ENCODE measurements around the gene PRKCE. TPM values are rescaled to one million over a fixed set of nuclear protein-coding genes. Genes with fewer than 3 reads are reported as not detected.

The PRKCE gene
- total and polyA plus RNA-seq, 2 of the 8 experiments (the other 6 are each of a cell fraction or from before 2014, with no cell fraction given), result 0.54 to 2.1 TPM

DNA sequence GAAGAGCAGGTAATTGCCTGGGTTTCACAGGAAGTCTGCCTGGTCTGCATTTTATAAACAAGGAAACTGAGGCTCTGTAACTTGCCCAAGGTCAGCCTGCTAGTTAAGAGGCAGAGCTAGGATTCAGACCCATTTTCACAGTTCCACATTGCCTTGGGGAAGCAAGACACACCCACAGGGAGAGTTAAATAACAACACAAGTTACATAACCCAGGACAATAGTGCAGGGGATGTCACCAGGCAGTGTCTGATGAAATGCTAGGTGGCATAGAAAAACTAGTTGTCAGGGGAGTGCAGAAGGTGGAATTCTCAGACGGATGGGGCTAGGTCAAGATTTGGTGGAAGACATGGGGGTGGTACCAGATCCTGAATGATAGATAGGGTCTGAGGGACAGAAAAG is 69.7 kb downstream of the PRKCE start:
- Histone ChIP-seq H3K18ac (ENCODE audit: extremely low read depth, low read length) (no peak overlapping the region), H3K4me1 (replicated peaks in 1 of 4; ENCODE audit: control insufficient read depth in 3 of 4, insufficient read depth in 4 of 4, low read length in 3 of 4) (no peaks in the 10 kb centered on the region), H4K5ac (ENCODE audit: insufficient read length, low read depth, low read length) (no peak overlapping the region), H3K23ac (ENCODE audit: insufficient read length) (no peak overlapping the region), H2BK12ac (ENCODE audit: low read depth, low read length) (no peak overlapping the region), H3K4me3 (ENCODE audit: extremely low read depth in 1 of 4, insufficient read depth in 2 of 4, low read depth in 3 of 4, low read length in 4 of 4) (no peak overlapping the region), H4K8ac (ENCODE audit: extremely low read depth, insufficient read depth, low read length) (no peak overlapping the region), H4K20me1 (replicated peaks in 1 of 2; ENCODE audit: control insufficient read depth in 1 of 2, insufficient read depth in 2 of 2, low read length in 2 of 2) (no peaks in the 10 kb centered on the region), H2BK120ac (replicated peaks; ENCODE audit: low read depth, low read length) (no peak overlapping the region), H3K14ac (ENCODE audit: insufficient read length) (no peak overlapping the region), H3K27me3 (replicated peaks in 1 of 4; ENCODE audit: control insufficient read depth in 3 of 4, extremely low read depth in 1 of 4, insufficient read depth in 3 of 4, low read length in 3 of 4) (no peaks in the 10 kb centered on the region), H2BK5ac (ENCODE audit: low read depth, low read length) (no peak overlapping the region), H3K36me3 (ENCODE audit: control insufficient read depth in 2 of 4, insufficient read depth in 4 of 4, low read length in 3 of 4) (no peaks in the 10 kb centered on the region), H3K4ac (replicated peaks; ENCODE audit: insufficient read length, low read depth, low read length) (no peak overlapping the region), H3K9ac (replicated peaks in 1 of 4; ENCODE audit: extremely low read depth in 1 of 4, low read depth in 3 of 4, low read length in 3 of 4) (no peak overlapping the region), H2AFZ (ENCODE audit: low read length) (no peak overlapping the region), H3K79me2 (ENCODE audit: control insufficient read depth in 1 of 2, insufficient read depth in 2 of 2, low read length in 2 of 2) (no peaks in the 10 kb centered on the region), H3K56ac (replicated peaks; ENCODE audit: insufficient read length, low read depth, low read length) (no peak overlapping the region), H3K23me2 (ENCODE audit: low read depth, low read length) (no peaks in the 10 kb centered on the region), H4K91ac (replicated peaks; ENCODE audit: insufficient read length, low read length) (no peak overlapping the region), H2BK20ac (ENCODE audit: low read length) (no peak overlapping the region), H3K9me3 (ENCODE audit: insufficient read depth in 2 of 2, low read depth in 1 of 2, low read length in 1 of 2) (no peaks in the 10 kb centered on the region), H3K79me1 (ENCODE audit: low read depth, low read length) (no peaks in the 10 kb centered on the region), H2BK15ac (ENCODE audit: low read length) (no peak overlapping the region), H3K27ac (ENCODE audit: low read depth, low read length) (no peak overlapping the region), H3K4me2 (ENCODE audit: insufficient read depth in 1 of 2, low read depth in 2 of 2, low read length in 2 of 2) (no peak overlapping the region), H2AK5ac (ENCODE audit: low read depth, low read length) (no peak overlapping the region)
- FAIRE-seq, result no peak
- 89% methylated on average over 1 of the region's 1 CpG; no CpG with 5 or more reads in 1 of the 2 experiments for WGBS, 2 experiments (ENCODE audit: extremely low coverage in 1 of 2, insufficient coverage in 1 of 2, insufficient read length in 1 of 2, insufficient replicate concordance in 2 of 2, low coverage in 1 of 2, low lambda C conversion rate in 2 of 2, missing lambda C conversion rate in 1 of 2)
- POLR2A ChIA-PET (ENCODE audit: partially characterized antibody), result interaction anchor here (1.3 kb wide), 1 partner anchor 10 kb away, joined by 3 read pairs; no protein-coding TSS in a partner anchor
- CTCF ChIA-PET (ENCODE audit: partially characterized antibody), result interaction anchor here (0.6 to 2.9 kb wide), 5 partner anchors 9 to 76 kb away, joined by 3 to 18 read pairs (median 5); no protein-coding TSS in a partner anchor
- no peak for TF ChIP-seq TAF7 (optimal IDR thresholded peaks at IDR 0.05; ENCODE audit: borderline replicate concordance, low read depth, low read length)
- TF ChIP-seq SIRT6 (IDR thresholded peaks at IDR 0.05; ENCODE audit: low read length), result no peak
- no peak for TF ChIP-seq BRCA1 (IDR thresholded peaks at IDR 0.05; ENCODE audit: low read depth, low read length)
- TF ChIP-seq EZH2 (IDR thresholded peaks at IDR 0.05; ENCODE audit: low read depth, low read length, severe bottlenecking), result no peak
- no peak for TF ChIP-seq TCF12 (IDR thresholded peaks at IDR 0.05; ENCODE audit: low read depth, low read length)
- TF ChIP-seq CHD1 (IDR thresholded peaks at IDR 0.05; ENCODE audit: low read depth, low read length), result no peak
- no peak for TF ChIP-seq SP2 (IDR thresholded peaks at IDR 0.05; ENCODE audit: low read length)
- TF ChIP-seq SIN3A (conservative IDR thresholded peaks at IDR 0.05 in 1 of 2, IDR thresholded peaks at IDR 0.05 in 1 of 2; ENCODE audit: low read depth in 1 of 2, low read length in 2 of 2), result no peak
- TF ChIP-seq TBP (IDR thresholded peaks at IDR 0.05; ENCODE audit: low read depth, low read length), result no peak
- no peak for TF ChIP-seq MAFK (IDR thresholded peaks at IDR 0.05; ENCODE audit: low read depth, low read length)
- no peak for TF ChIP-seq RFX5 (IDR thresholded peaks at IDR 0.05; ENCODE audit: borderline replicate concordance, low read depth, low read length)
- TF ChIP-seq BACH1 (IDR thresholded peaks at IDR 0.05; ENCODE audit: low read length), result no peak
- DNase-seq (ENCODE audit: low read depth in 1 of 2, low spot score in 2 of 2), result no peak
